Esophagus squamous epithelium (tissue), 4 donors: ENCODE measurements around the gene MRPL51.

Experiments
- POLR2A ChIP-seq, 4 donors: fragments of 450-650 bp; IDR thresholded peaks; one replicate each; pipeline ENCODE4 v1.6.1; 2017; ENCODE audit warnings: antibody characterized with exemption in 4 of 4, mild to moderate bottlenecking in 4 of 4, moderate library complexity in 3 of 4
- TF ChIP-seq, protein P1 (sequence below), 6 experiments: fragments of 450-650 bp in 4 of 6; fragments of 200-600 bp in 2 of 6; sonication (generic) in 2 of 6; IDR thresholded peaks; one replicate each; pipeline ENCODE4 v1.5.1; 2016 to 2019; ENCODE audit warnings: antibody characterized with exemption in 6 of 6, mild to moderate bottlenecking in 4 of 6, moderate library complexity in 4 of 6

DNA sequence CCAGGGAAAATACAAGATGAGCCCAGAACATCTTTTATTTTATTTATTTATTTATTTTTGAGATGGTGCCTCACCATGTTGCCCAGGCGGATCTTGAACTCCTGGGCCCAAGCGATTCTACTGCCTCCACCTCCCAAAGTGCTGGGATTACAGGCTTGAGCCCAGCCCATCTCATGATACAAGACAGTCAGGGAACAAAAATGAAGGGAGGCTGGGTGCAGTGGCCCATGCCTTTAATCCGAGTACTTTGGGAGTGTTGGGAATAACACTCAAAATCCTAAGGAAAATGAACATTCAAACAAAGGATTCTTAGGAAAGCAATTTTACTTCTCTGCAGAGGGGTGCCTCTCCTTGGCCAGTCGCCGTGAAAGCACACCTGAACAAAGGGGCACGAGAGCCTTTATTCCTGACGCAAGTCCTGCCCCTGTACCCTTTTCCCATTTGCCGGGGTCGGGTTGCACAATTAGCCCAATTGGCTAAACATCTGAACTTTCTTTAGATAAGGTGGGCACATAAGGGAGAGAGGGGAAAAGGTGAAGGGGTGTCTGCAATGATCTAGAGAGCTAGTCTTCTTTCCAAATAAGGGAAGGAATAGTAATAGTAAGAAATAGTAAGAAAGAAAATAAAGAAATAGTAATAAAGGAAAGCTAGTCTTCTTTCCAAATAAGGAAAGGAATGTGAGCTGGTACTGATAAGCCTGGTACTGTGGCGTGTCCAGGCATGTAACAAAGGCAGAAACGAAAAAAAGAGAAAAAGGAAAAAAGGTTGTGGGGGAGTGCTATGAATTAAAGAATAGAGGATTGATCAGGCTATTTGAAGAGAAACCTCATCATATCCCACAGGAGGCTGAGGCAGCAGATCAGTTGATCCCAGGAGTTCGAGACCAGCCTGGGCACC, 14.3 kb upstream of the MRPL51 start:
- TF ChIP-seq, protein P1, sequence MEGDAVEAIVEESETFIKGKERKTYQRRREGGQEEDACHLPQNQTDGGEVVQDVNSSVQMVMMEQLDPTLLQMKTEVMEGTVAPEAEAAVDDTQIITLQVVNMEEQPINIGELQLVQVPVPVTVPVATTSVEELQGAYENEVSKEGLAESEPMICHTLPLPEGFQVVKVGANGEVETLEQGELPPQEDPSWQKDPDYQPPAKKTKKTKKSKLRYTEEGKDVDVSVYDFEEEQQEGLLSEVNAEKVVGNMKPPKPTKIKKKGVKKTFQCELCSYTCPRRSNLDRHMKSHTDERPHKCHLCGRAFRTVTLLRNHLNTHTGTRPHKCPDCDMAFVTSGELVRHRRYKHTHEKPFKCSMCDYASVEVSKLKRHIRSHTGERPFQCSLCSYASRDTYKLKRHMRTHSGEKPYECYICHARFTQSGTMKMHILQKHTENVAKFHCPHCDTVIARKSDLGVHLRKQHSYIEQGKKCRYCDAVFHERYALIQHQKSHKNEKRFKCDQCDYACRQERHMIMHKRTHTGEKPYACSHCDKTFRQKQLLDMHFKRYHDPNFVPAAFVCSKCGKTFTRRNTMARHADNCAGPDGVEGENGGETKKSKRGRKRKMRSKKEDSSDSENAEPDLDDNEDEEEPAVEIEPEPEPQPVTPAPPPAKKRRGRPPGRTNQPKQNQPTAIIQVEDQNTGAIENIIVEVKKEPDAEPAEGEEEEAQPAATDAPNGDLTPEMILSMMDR (IDR thresholded peaks at IDR 0.05): no peak
- no peak for TF ChIP-seq POLR2A (IDR thresholded peaks at IDR 0.05)
